Measurements from ENCODE around the gene CORO2A. TPM values are rescaled to one million over a fixed set of nuclear protein-coding genes. Genes with fewer than 3 reads are reported as not detected.

Gene CORO2A
- total and polyA plus RNA-seq, 10 donors = 1.3 to 11.0 (median 6.1) TPM

GRCh38 chr9:98182889-98183599 is 9.4 kb downstream of the CORO2A start:
- Histone ChIP-seq H3K27me3 (replicated peaks in 1 of 7) (no peaks in the 10 kb centered on the region), H3K4me3 (no peak overlapping the region), H3K27ac (no peak overlapping the region), H3K9me3 (no peaks in the 10 kb centered on the region), H3K4me1 (peaks cover 0 to 67% (median 22%) of the 10 kb centered on the region in 6 donors), H3K36me3 (no peaks in the 10 kb centered on the region)
- TF ChIP-seq, protein P1, sequence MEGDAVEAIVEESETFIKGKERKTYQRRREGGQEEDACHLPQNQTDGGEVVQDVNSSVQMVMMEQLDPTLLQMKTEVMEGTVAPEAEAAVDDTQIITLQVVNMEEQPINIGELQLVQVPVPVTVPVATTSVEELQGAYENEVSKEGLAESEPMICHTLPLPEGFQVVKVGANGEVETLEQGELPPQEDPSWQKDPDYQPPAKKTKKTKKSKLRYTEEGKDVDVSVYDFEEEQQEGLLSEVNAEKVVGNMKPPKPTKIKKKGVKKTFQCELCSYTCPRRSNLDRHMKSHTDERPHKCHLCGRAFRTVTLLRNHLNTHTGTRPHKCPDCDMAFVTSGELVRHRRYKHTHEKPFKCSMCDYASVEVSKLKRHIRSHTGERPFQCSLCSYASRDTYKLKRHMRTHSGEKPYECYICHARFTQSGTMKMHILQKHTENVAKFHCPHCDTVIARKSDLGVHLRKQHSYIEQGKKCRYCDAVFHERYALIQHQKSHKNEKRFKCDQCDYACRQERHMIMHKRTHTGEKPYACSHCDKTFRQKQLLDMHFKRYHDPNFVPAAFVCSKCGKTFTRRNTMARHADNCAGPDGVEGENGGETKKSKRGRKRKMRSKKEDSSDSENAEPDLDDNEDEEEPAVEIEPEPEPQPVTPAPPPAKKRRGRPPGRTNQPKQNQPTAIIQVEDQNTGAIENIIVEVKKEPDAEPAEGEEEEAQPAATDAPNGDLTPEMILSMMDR (IDR thresholded peaks at IDR 0.05 in 8 of 11, conservative IDR thresholded peaks at IDR 0.05 in 3 of 11) = no peak
- WGBS, 5 donors = 87 to 96% (median 90%) methylated on average over 9 of the region's 9 CpGs
- intact Hi-C loops (cut with DNase I; ENCODE audit: low total_unique reads) = no loop called here
- peak; percentile 38 for DNase-seq

DNA sequence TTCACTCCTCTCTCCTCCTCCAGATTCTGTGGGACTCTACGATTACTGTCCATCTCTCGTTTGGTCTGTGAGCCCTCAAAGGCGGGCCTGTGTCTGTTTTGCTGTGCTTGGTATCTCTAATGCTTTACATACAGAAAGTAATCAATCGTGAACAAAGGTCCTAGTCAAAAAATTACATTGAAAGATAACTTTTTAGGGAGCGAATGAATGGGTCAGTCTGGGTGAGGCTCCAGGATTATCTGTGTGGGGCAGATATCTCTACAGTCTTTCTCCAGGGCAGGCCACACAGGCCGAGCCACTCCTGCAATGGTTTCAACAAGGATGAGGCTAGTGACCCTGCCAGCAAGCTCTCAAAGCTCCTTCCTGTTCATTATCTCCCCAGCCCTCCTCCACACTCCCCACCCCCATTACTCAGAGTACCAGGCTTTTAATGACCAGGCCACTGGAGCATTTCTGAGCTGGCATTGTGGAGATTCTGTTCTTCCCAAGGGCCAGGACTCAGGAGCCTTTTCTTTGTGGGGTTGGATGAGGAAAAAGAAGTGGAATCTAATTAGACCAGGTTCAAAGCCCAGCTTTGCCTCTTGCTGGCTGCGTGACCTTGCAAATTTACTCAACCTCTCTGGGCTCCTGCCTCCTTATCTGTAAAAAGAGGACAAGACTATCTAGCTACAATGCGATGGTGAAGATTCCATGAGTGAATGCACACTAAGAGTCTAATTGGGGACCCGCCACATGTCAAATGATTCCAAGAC is 10.2 kb downstream of the CORO2A start:
- no peak overlapping the region for H3K4me3 ChIP-seq
- no peak for TF ChIP-seq POLR2A (IDR thresholded peaks at IDR 0.05)
- TF ChIP-seq, protein P1 (IDR thresholded peaks at IDR 0.05 in 8 of 11, conservative IDR thresholded peaks at IDR 0.05 in 3 of 11) = no peak
- no peak for TF ChIP-seq POLR2AphosphoS5 (IDR thresholded peaks at IDR 0.05)
- 76 to 81% (median 80%) methylated on average over 9 of the region's 9 CpGs for WGBS, 5 donors
- no peaks in the 10 kb centered on the region for H3K9me3 ChIP-seq
- no peak for DNase-seq
- H3K27me3 ChIP-seq (replicated peaks in 1 of 7) = no peaks in the 10 kb centered on the region
- H3K36me3 ChIP-seq = no peaks in the 10 kb centered on the region
- peaks cover 0 to 67% (median 22%) of the 10 kb centered on the region in 6 donors for H3K4me1 ChIP-seq
- intact Hi-C loops (cut with DNase I; ENCODE audit: low total_unique reads) = no loop called here
- peak overlapping the region in 1 of 8 donors; percentile 5 for H3K27ac ChIP-seq

DNA sequence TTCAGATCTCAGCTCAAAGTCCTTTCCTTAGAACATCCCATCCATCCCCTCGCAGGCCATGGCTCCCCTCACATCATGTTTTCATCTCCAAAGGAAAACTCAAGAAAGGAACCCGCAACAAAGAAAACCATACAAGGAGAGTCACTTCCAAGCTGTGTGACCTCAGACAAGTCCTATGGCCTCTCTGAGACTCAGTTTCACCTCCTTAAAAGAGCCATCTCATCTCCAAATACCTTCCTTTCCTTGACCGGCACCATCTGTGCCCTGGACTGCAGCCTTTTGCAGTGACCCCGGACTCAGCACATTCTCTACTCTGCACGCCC is 10.7 kb downstream of the CORO2A start:
- WGBS, 5 donors = 84 to 94% (median 90%) methylated on average over 5 of the region's 5 CpGs

GRCh38 chr9:98180996-98181395 is 11.4 kb downstream of the CORO2A start:
- H3K9me3 ChIP-seq = no peaks in the 10 kb centered on the region
- peak; percentile 54 for DNase-seq
- WGBS, 5 donors = 90 to 99% (median 97%) methylated on average over 6 of the region's 6 CpGs
- no peaks in the 10 kb centered on the region for H3K36me3 ChIP-seq
- no peak overlapping the region for H3K27ac ChIP-seq
- H3K4me3 ChIP-seq = no peak overlapping the region
- TF ChIP-seq POLR2A (IDR thresholded peaks at IDR 0.05) = no peak
- TF ChIP-seq POLR2AphosphoS5 (IDR thresholded peaks at IDR 0.05) = no peak
- TF ChIP-seq, protein P1 (IDR thresholded peaks at IDR 0.05 in 8 of 11, conservative IDR thresholded peaks at IDR 0.05 in 3 of 11) = no peak
- intact Hi-C loops (cut with DNase I; ENCODE audit: low total_unique reads) = no loop called here
- peaks cover 0 to 70% (median 22%) of the 10 kb centered on the region in 6 donors for H3K4me1 ChIP-seq
- H3K27me3 ChIP-seq (replicated peaks in 1 of 7) = no peaks in the 10 kb centered on the region

More for the DNA sequence above, 10.7 kb downstream of the CORO2A start:
- Histone ChIP-seq H3K4me1 (peaks cover 0 to 72% (median 22%) of the 10 kb centered on the region in 6 donors), H3K36me3 (no peaks in the 10 kb centered on the region), H3K4me3 (no peak overlapping the region), H3K27me3 (replicated peaks in 1 of 7) (no peaks in the 10 kb centered on the region), H3K27ac (peak overlapping the region in 1 of 8 donors; percentile 5), H3K9me3 (no peaks in the 10 kb centered on the region)
- no peak for DNase-seq
- intact Hi-C loops (cut with DNase I; ENCODE audit: low total_unique reads) = no loop called here
- TF ChIP-seq, protein P1 (IDR thresholded peaks at IDR 0.05 in 8 of 11, conservative IDR thresholded peaks at IDR 0.05 in 3 of 11) = no peak
- TF ChIP-seq POLR2A (IDR thresholded peaks at IDR 0.05) (no peak), POLR2AphosphoS5 (IDR thresholded peaks at IDR 0.05) (no peak)

Data from spleen (tissue), 11 donors.